Loucy (cell line): Measurements from ENCODE around the gene PIGK.
"Not testable (repeated sequence)": the region's sequence is repeated elsewhere in the genome, so short reads cannot be mapped to it uniquely, and the experiment has no call there.

Experiments used
- EZH2phosphoT487 ChIP-seq: fragments of 200-600 bp; IDR thresholded peaks from 2 replicates; pipeline ENCODE4 v1.6.1; 2018; ENCODE audit warnings: antibody characterized with exemption, mild to moderate bottlenecking, moderate library complexity, borderline replicate concordance
- TF ChIP-seq, protein P1 (sequence below): fragments of 200-600 bp; sonication (generic); conservative IDR thresholded peaks from 2 replicates; pipeline ENCODE4 v1.5.1; 2014; ENCODE audit warnings: mild to moderate bottlenecking, antibody characterized with exemption, low read length

DNA sequence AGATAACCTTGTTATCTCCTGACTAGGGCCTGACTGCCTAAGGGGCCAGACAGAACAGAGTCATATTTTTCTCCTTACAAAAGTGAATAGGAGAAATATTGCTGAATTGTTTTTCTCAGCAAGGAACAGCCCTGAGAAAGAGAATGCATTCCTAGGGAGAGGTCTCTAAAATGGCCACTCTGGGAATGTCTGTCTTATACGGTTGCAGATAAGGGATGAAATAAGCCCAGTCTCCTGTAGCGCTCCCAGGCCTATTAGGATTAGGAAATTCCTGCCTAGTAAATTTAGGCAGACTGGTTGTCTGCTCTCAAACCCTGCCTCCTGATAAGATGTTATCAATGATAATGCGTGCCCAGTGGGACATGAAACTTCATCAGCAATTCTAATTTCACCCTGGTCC, 15.2 kb downstream of the PIGK start:
- TF ChIP-seq, protein P1, sequence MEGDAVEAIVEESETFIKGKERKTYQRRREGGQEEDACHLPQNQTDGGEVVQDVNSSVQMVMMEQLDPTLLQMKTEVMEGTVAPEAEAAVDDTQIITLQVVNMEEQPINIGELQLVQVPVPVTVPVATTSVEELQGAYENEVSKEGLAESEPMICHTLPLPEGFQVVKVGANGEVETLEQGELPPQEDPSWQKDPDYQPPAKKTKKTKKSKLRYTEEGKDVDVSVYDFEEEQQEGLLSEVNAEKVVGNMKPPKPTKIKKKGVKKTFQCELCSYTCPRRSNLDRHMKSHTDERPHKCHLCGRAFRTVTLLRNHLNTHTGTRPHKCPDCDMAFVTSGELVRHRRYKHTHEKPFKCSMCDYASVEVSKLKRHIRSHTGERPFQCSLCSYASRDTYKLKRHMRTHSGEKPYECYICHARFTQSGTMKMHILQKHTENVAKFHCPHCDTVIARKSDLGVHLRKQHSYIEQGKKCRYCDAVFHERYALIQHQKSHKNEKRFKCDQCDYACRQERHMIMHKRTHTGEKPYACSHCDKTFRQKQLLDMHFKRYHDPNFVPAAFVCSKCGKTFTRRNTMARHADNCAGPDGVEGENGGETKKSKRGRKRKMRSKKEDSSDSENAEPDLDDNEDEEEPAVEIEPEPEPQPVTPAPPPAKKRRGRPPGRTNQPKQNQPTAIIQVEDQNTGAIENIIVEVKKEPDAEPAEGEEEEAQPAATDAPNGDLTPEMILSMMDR, result not testable (repeated sequence)
- not testable (repeated sequence) for TF ChIP-seq EZH2phosphoT487
